Liver (tissue), 9 donors: ENCODE measurements around the gene KIF17. TPM values are rescaled to one million over a fixed set of nuclear protein-coding genes. Genes with fewer than 3 reads are reported as not detected.

ENCODE experiments used
- DNase-seq: peaks from one replicate; pipeline ENCODE4 v3.0.0-alpha.2; 2017; ENCODE audit warnings: low spot score
- H3K27ac ChIP-seq, 2 donors: one replicate each; pipeline ENCODE4 v1.7.0; 2013; ENCODE audit warnings: inconsistent platforms in 2 of 2, low read length in 2 of 2, control low read depth in 1 of 2, low read depth in 1 of 2, mild to moderate bottlenecking in 1 of 2
- H3K27me3 ChIP-seq, 4 donors: one replicate each; pipeline versions ENCODE4 v1.6.1 to v1.7.0; 2013; ENCODE audit warnings: low read length in 3 of 4, inconsistent platforms in 1 of 4, mild to moderate bottlenecking in 1 of 4, moderate library complexity in 1 of 4; ENCODE audit not compliant: control insufficient read depth in 4 of 4, insufficient read depth in 4 of 4
- H3K36me3 ChIP-seq, 4 donors: one replicate each; pipeline versions ENCODE4 v1.6.1 to v1.7.0; 2013; ENCODE audit warnings: low read length in 3 of 4, mild to moderate bottlenecking in 3 of 4, low read depth in 1 of 4, moderate library complexity in 1 of 4; ENCODE audit not compliant: control insufficient read depth in 4 of 4, insufficient read depth in 3 of 4
- H3K4me1 ChIP-seq, 4 donors: one replicate each; pipeline versions ENCODE4 v1.6.1 to v1.7.0; 2013; ENCODE audit warnings: low read length in 3 of 4, mild to moderate bottlenecking in 3 of 4, moderate library complexity in 1 of 4; ENCODE audit not compliant: control insufficient read depth in 4 of 4, insufficient read depth in 4 of 4
- H3K4me3 ChIP-seq, 3 donors: one replicate each; pipeline versions ENCODE4 v1.6.1 to v1.7.0; 2013; ENCODE audit warnings: low read length in 3 of 3, control low read depth in 1 of 3, low read depth in 1 of 3, mild to moderate bottlenecking in 1 of 3
- H3K9ac ChIP-seq, 2 donors: one replicate each; pipeline ENCODE4 v1.7.0; 2013; ENCODE audit warnings: low read length in 2 of 2, mild to moderate bottlenecking in 2 of 2, moderate library complexity in 2 of 2, control low read depth in 1 of 2, low read depth in 1 of 2
- H3K9me3 ChIP-seq, 4 donors: one replicate each; pipeline versions ENCODE4 v1.6.1 to v1.7.0; 2013; ENCODE audit warnings: low read length in 3 of 4; ENCODE audit not compliant: control insufficient read depth in 4 of 4
- EGR1 ChIP-seq, 2 donors: IDR thresholded peaks; 2 replicates each; pipeline ENCODE4 v1.6.1; 2016 to 2018; ENCODE audit warnings: antibody characterized with exemption in 2 of 2, low read depth in 2 of 2
- FOXA1 ChIP-seq: IDR thresholded peaks from 2 replicates; pipeline ENCODE4 v1.6.1; 2016; ENCODE audit warnings: antibody characterized with exemption
- FOXA2 ChIP-seq: IDR thresholded peaks from 2 replicates; pipeline ENCODE4 v1.6.1; 2016; ENCODE audit warnings: antibody characterized with exemption
- GABPA ChIP-seq, 2 donors: IDR thresholded peaks in 1 of 2; conservative IDR thresholded peaks in 1 of 2; 2 replicates each; pipeline ENCODE4 v1.6.1; 2016; ENCODE audit warnings: antibody characterized with exemption in 2 of 2, mild to moderate bottlenecking in 1 of 2, moderate library complexity in 1 of 2
- HNF4A ChIP-seq, 2 donors: conservative IDR thresholded peaks; 2 replicates each; pipeline ENCODE4 v1.6.1; 2016; ENCODE audit warnings: antibody characterized with exemption in 2 of 2, mild to moderate bottlenecking in 2 of 2
- HNF4G ChIP-seq: IDR thresholded peaks from 2 replicates; pipeline ENCODE4 v1.6.1; 2016; ENCODE audit warnings: antibody characterized with exemption
- JUND ChIP-seq, 2 donors: IDR thresholded peaks; 2 replicates each; pipeline ENCODE4 v1.6.1; 2016; ENCODE audit warnings: antibody characterized with exemption in 2 of 2
- NR2F2 ChIP-seq: IDR thresholded peaks from 2 replicates; pipeline ENCODE4 v1.6.1; 2016; ENCODE audit warnings: antibody characterized with exemption
- RAD21 ChIP-seq, 2 donors: IDR thresholded peaks; 2 replicates each; pipeline ENCODE4 v1.6.1; 2016; ENCODE audit warnings: antibody characterized with exemption in 2 of 2, mild to moderate bottlenecking in 2 of 2
- RXRA ChIP-seq, 2 donors: IDR thresholded peaks; 2 replicates each; pipeline ENCODE4 v1.6.1; 2017 to 2018; ENCODE audit warnings: antibody characterized with exemption in 2 of 2, mild to moderate bottlenecking in 1 of 2
- SP1 ChIP-seq: IDR thresholded peaks from 2 replicates; pipeline ENCODE4 v1.6.1; 2018; ENCODE audit warnings: antibody characterized with exemption, mild to moderate bottlenecking
- TAF1 ChIP-seq: conservative IDR thresholded peaks from 2 replicates; pipeline ENCODE4 v1.6.1; 2016; ENCODE audit warnings: antibody characterized with exemption, mild to moderate bottlenecking
- YY1 ChIP-seq: IDR thresholded peaks from 2 replicates; pipeline ENCODE4 v1.6.1; 2016; ENCODE audit warnings: antibody characterized with exemption, mild to moderate bottlenecking
- WGBS: extraction: QIAGEN DNeasy Blood & Tissue Kit; methylation state at CpG from one replicate; pipeline ENCODE4 v1.1.7; 2013; 5-methylcytosine and 5-hydroxymethylcytosine counted together
- polyA plus RNA-seq, 2 donors: library from polyadenylated mRNA; stranded (reverse) in 1 of 2; unstranded in 1 of 2; fragments of 200-250 nt in 1 of 2; fragments of >200 nt in 1 of 2; fragmentation: Nextera tagmentation in 1 of 2; extraction: Ambion mirVana in 1 of 2; gene quantifications; one replicate each; pipeline versions ENCODE4 v1.2.1 to v1.2.3, GENCODE V29; 2013 to 2015
- total RNA-seq, 2 donors: library from RNA; depleted of rRNA; stranded (reverse); fragments of >200 nt; gene quantifications; one replicate each; pipeline ENCODE4 v1.2.3, GENCODE V29; 2014
- TF ChIP-seq, protein P1 (sequence below): fragments of 150-350 bp; IDR thresholded peaks from 2 replicates; pipeline ENCODE4 v1.5.1; 2017; ENCODE audit warnings: improper control_type of control experiment, low read depth, low read length; ENCODE audit not compliant: missing input control
- TF ChIP-seq, protein P2 (sequence below): IDR thresholded peaks from 2 replicates; pipeline ENCODE4 v1.6.1; 2016; ENCODE audit warnings: antibody characterized with exemption
- TF ChIP-seq, protein P3 (sequence below): IDR thresholded peaks from 2 replicates; pipeline ENCODE4 v1.6.1; 2016; ENCODE audit warnings: antibody characterized with exemption
- TF ChIP-seq, protein P4 (sequence below): IDR thresholded peaks from 2 replicates; pipeline ENCODE4 v1.6.1; 2016; ENCODE audit warnings: antibody characterized with exemption
- TF ChIP-seq, protein P5 (sequence below): IDR thresholded peaks from 2 replicates; pipeline ENCODE4 v1.6.1; 2016; ENCODE audit warnings: antibody characterized with exemption, mild to moderate bottlenecking
- donor health status: healthy.
- donor health status: healthy.
- donor health status: healthy.
- donor health status: healthy.
- donor health status: healthy.

The KIF17 gene
- total and polyA plus RNA-seq, 4 donors: 1.0 to 2.7 (median 2.0) TPM

DNA sequence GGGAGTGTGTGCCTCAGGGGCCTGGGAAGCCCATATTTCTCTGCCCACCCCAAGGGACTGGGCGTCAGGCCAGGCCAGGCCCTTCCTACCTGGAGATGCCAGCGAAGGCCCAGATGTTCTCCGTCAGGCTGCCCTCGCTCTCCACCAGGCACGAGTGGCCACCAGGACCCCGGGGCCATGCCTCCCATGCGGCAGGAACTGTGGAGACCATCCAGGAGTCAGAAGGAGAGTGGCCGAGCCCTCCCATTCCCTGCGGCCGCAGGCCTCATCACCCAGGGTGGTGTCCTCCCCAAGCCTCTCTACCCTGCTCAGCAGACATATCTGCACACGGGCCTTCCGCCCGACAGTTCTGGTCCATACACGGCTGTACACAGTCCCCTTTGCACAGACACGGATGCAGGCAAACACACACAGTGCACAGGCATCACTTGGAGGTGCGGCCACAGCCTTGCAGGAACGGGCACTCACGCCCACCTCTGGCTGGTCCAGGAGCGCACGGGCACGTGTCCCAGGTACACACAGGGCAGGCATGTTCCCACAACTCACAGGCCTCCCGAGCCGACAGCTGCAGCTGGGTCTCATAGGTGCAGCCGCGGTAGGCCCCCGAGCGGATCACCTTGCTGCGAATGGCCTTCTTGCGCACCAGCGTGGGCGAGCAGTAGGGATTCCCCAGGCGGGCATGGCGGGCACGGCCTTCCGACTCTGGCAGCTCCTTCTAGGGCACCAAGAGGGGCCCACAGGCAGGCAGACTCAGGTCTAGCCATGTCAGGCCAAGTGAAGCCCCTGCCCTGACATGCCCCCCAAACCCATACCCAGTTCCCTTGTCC lies 5.9 kb upstream of the KIF17 start (continued):
- TF ChIP-seq, protein P1, sequence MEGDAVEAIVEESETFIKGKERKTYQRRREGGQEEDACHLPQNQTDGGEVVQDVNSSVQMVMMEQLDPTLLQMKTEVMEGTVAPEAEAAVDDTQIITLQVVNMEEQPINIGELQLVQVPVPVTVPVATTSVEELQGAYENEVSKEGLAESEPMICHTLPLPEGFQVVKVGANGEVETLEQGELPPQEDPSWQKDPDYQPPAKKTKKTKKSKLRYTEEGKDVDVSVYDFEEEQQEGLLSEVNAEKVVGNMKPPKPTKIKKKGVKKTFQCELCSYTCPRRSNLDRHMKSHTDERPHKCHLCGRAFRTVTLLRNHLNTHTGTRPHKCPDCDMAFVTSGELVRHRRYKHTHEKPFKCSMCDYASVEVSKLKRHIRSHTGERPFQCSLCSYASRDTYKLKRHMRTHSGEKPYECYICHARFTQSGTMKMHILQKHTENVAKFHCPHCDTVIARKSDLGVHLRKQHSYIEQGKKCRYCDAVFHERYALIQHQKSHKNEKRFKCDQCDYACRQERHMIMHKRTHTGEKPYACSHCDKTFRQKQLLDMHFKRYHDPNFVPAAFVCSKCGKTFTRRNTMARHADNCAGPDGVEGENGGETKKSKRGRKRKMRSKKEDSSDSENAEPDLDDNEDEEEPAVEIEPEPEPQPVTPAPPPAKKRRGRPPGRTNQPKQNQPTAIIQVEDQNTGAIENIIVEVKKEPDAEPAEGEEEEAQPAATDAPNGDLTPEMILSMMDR: no peak

DNA sequence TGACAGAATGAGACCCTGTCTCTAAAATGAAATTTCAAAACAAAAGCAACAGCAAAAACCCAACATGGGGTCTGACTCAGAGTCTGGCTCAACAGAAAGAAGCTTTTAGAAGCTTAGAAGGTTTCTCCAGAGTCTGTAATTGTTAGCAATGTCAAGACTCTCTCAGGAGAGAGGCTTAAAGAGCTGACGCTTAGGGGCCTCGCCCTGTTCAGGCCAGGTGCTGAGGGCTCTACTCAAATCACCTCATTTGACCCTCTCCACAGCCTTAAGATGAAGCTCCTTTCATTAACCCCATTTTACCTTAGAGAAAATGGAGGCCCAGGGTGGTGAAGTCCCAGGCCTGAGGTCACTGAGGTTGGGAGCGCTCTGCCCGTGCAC lies 5.3 kb upstream of the KIF17 start:
- DNase-seq: no peak
- WGBS: 90% methylated on average over 4 of the region's 4 CpGs
- peaks cover 0 to under 1% (median 0%) of the 10 kb centered on the region in 4 donors for H3K4me1 ChIP-seq
- H3K36me3 ChIP-seq: no peaks in the 10 kb centered on the region
- no peak for TF ChIP-seq GABPA (IDR thresholded peaks at IDR 0.05 in 1 of 2, conservative IDR thresholded peaks at IDR 0.05 in 1 of 2)
- TF ChIP-seq TAF1: no peak
- TF ChIP-seq FOXA2: no peak
- no peak for TF ChIP-seq SP1
- TF ChIP-seq HNF4A (conservative IDR thresholded peaks at IDR 0.05): no peak
- TF ChIP-seq JUND (IDR thresholded peaks at IDR 0.05): no peak
- TF ChIP-seq, protein P2, sequence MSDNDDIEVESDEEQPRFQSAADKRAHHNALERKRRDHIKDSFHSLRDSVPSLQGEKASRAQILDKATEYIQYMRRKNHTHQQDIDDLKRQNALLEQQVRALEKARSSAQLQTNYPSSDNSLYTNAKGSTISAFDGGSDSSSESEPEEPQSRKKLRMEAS: no peak
- TF ChIP-seq EGR1 (IDR thresholded peaks at IDR 0.05; ENCODE audit: low read depth in 2 of 2): no peak
- TF ChIP-seq, protein P3, sequence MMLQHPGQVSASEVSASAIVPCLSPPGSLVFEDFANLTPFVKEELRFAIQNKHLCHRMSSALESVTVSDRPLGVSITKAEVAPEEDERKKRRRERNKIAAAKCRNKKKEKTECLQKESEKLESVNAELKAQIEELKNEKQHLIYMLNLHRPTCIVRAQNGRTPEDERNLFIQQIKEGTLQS: no peak
- no peak for TF ChIP-seq FOXA1
- no peak for TF ChIP-seq RAD21 (IDR thresholded peaks at IDR 0.05)
- TF ChIP-seq YY1: no peak
- no peak for TF ChIP-seq RXRA (IDR thresholded peaks at IDR 0.05)
- TF ChIP-seq HNF4G: no peak
- TF ChIP-seq NR2F2: no peak
- TF ChIP-seq, protein P4, sequence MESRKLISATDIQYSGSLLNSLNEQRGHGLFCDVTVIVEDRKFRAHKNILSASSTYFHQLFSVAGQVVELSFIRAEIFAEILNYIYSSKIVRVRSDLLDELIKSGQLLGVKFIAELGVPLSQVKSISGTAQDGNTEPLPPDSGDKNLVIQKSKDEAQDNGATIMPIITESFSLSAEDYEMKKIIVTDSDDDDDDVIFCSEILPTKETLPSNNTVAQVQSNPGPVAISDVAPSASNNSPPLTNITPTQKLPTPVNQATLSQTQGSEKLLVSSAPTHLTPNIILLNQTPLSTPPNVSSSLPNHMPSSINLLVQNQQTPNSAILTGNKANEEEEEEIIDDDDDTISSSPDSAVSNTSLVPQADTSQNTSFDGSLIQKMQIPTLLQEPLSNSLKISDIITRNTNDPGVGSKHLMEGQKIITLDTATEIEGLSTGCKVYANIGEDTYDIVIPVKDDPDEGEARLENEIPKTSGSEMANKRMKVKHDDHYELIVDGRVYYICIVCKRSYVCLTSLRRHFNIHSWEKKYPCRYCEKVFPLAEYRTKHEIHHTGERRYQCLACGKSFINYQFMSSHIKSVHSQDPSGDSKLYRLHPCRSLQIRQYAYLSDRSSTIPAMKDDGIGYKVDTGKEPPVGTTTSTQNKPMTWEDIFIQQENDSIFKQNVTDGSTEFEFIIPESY: no peak
- TF ChIP-seq, protein P1: no peak
- TF ChIP-seq, protein P5, sequence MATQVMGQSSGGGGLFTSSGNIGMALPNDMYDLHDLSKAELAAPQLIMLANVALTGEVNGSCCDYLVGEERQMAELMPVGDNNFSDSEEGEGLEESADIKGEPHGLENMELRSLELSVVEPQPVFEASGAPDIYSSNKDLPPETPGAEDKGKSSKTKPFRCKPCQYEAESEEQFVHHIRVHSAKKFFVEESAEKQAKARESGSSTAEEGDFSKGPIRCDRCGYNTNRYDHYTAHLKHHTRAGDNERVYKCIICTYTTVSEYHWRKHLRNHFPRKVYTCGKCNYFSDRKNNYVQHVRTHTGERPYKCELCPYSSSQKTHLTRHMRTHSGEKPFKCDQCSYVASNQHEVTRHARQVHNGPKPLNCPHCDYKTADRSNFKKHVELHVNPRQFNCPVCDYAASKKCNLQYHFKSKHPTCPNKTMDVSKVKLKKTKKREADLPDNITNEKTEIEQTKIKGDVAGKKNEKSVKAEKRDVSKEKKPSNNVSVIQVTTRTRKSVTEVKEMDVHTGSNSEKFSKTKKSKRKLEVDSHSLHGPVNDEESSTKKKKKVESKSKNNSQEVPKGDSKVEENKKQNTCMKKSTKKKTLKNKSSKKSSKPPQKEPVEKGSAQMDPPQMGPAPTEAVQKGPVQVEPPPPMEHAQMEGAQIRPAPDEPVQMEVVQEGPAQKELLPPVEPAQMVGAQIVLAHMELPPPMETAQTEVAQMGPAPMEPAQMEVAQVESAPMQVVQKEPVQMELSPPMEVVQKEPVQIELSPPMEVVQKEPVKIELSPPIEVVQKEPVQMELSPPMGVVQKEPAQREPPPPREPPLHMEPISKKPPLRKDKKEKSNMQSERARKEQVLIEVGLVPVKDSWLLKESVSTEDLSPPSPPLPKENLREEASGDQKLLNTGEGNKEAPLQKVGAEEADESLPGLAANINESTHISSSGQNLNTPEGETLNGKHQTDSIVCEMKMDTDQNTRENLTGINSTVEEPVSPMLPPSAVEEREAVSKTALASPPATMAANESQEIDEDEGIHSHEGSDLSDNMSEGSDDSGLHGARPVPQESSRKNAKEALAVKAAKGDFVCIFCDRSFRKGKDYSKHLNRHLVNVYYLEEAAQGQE: no peak
- H3K9me3 ChIP-seq: no peaks in the 10 kb centered on the region
- H3K4me3 ChIP-seq: no peak overlapping the region
- H3K27ac ChIP-seq: no peak overlapping the region
- no peak overlapping the region for H3K9ac ChIP-seq
- H3K27me3 ChIP-seq: no peaks in the 10 kb centered on the region
